GM18907 (cell line): ENCODE measurements around the gene OR52A5.
"Not testable (repeated sequence)": the region's sequence is repeated elsewhere in the genome, so short reads cannot be mapped to it uniquely, and the experiment has no call there.

ENCODE experiments used
- ATAC-seq: cut with Tn5 transposase; IDR thresholded peaks from one replicate; pipeline ENCODE4 v1.9.1; 2021; ENCODE audit warnings: mild to moderate bottlenecking, moderate library complexity; ENCODE audit not compliant: unreplicated experiment

The OR52A5 gene

GRCh38 chr11:5137996-5138395 lies at the start of gene OR52A5:
TSS of gene OR52A5 (minus strand) at chr11:5138356. CDS start at chr11:5132642, 5,714 bp downstream.
- ATAC-seq: no peak

DNA sequence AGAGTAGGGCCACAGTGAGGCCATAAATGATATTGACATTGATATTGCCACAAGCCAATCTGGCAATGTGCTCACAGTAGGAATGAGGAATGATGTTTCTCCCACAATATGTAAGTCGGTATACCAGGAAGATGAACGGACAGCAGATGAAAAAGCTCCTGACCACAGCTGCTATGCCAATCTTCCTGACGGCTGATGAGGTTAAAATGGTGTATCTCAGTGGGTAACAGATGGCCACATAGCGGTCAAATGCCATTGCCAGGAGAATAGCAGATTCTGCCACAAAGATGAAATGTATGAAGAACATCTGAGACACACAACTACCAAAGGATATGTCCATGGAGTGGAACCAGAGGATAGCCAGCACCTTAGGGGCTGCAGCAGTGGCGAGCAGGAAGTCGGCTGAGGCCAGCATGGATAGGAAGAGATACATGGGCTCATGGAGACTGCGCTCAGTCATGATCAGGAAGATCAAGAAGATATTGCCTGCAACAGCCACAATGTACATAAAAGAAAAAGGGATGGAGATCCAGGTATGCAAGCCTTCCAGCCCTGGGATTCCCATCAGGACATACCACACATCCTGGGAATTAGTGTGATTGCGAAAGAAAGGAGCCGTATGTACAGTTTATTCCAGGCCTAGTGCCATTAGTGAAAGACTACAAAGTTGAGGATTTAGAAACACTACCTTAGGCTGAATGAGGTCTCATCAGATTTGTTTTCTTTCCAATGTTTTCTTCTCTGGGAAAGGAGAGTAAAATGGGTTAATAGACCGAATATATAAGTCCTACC lies 40.1 kb upstream of the OR52A5 start:
- no peak for ATAC-seq

- ATAC-seq: no peak
These were observed 36.8 kb upstream of the OR52A5 start for GRCh38 chr11:5174934-5175333.

GRCh38 chr11:5171856-5172255 lies 33.7 kb upstream of the OR52A5 start:
- no peak for ATAC-seq

DNA sequence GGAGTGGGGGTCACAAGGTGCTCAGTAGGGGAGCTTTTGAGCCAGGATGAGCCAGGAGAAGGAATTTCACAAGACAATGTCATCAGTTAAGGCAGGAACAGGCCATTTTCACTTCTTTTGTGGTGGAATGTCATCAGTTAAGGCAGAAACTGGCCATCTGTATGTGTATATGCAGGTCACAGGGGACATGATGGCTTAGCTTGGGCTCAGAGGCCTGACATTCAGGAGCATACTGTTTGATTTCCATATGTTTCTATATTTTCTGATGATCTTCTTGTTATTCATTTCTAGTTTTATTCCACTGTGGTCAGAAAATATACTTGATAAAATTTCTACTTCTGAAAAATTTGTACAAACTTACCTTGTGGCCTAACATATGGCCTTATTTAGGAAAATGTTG lies 27.7 kb upstream of the OR52A5 start:
- ATAC-seq: not testable (repeated sequence)

- ATAC-seq: not testable (repeated sequence)
These were observed 26.7 kb upstream of the OR52A5 start for GRCh38 chr11:5164807-5165206.

DNA sequence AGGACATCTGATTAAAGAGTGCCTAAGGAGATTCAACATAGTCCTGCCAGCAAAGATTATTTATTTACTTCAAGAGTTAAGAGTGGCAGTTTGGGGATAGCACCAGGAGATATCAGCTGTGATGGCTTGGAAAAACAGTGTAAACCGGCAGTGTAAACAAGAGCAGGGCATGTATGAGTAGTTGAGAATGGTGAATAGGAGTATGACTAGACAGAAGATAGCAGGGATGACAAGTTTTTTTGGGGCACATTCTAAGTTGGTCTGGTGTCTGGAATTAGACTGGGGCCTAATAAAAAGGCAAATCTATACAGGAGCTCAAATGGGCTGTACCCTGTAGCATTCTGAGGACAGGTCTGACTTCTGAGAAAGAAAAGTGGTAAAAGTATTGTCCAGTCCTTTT lies 22.9 kb upstream of the OR52A5 start:
- ATAC-seq: not testable (repeated sequence)

DNA sequence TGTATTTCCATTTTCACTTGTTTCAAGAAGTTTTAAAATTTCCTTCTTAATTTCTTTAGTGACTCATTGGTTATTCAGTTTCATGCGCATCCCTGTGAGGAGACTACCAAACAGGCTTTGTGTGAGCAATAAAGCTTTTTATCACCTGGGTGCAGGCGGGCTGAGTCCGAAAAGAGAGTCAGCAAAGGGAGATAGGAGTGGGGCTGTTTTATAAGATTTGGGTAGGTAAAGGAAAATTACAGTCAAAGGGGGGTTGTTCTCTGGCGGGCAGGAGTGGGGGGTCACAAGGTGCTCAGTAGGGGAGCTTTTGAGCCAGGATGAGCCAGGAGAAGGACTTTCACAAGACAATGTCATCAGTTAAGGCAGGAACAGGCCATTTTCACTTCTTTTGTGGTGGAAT lies 22.1 kb upstream of the OR52A5 start:
- ATAC-seq: not testable (repeated sequence)

GRCh38 chr11:5159806-5160205 lies 21.6 kb upstream of the OR52A5 start:
- ATAC-seq: no peak

- ATAC-seq: no peak
These were observed 16.5 kb upstream of the OR52A5 start, which contains the start of gene OR52A1 for GRCh38 chr11:5154657-5155056. TSS of gene OR52A1 (minus strand) at chr11:5154757. CDS start at chr11:5152369, 2,388 bp downstream.

DNA sequence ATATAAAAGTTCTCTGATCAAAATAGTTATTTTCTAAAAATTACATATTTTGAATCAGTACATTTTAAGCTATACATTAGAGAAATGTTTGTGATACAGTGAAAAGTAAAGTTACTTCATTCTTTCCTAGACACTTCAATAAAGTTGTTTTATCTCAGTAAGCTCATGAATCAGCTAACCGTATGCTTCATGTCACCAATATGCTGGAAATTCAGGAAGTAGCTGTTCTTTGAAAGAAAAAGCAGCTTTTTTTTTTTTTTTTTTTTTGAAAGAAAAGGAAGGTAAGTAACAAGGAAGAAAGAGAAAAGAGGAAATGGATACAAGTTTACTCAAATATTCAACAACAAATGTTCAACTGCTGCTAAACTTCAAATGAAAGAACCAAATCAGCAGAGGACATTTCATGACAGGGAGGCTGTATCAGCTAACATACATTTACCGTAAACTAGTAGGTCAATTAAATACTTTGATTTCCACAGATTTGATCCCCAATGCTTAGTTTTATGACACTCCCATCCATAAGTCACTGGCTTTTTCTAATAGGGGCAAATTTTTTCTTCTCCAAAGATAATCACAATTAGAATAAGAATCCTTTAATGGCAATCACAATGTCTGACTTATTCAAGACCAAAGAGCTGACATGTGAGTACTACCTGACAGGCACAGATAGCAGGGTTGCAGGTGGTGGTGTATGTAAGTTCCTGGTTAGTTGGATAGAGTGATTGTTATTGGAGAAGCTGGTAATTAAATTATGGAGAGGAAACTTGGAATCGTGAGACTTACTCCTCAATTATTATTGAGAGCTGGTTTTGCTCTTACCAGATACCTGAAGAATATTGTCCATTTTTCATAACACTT lies 15.6 kb upstream of the OR52A5 start:
- ATAC-seq: no peak

DNA sequence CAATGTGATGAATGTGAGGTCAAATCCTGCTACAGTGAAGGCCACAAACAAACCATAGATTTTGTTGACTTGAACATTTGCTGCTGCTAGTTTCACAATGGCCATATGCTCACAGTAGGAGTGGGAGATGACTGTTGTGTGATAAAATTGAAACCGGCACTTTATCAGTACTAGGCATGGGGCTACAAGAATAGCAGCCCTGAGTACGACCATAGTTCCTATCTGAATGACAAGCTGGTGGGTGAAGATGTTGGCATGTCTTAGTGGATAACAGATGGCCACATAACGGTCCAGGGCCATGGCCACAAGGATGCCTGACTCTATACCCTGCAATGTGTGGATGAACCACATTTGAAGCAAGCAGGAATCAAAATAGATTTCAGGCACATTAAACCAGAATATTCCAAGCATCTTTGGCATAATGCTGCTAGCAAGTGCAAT lies 13.6 kb upstream of the OR52A5 start:
- no peak for ATAC-seq

GRCh38 chr11:5144206-5144605 lies 6.0 kb upstream of the OR52A5 start:
- not testable (repeated sequence) for ATAC-seq

DNA sequence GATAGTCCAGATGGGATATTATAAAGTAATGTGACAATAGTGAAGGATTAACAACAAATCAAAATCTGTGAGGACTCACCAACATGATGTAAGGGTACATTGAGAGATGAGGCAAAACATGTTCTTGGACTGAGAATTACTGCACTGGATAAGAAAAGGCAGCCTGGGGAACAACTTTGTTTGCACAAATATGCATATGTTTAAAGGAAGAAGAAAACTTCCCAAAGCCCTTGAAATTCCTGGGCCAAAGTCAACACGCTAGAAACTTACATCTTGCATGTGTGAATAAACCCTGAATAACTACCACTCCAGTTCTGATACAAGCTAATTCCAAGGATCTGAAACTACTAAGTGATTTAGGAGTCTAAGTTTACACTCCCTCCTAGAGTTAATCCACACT lies 1.1 kb downstream of the OR52A5 start:
- ATAC-seq: no peak

DNA sequence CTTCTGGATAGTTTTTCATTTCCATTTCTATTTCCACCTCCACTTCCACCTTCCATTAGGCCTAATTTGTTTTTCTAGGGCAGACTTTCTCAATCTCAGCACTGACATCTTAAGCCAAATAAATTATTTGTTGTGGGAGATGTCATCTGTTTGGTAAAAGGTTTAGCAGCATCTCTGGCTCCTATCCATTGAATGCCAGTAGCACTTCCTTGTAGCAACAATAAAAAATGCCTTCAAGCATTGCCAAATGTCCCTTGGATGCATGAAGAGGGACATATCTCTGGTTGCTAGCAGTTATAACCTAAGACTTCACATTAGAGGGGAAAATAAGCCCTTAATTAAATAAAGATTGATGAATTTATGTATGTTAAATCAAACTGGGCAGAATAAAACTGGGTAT lies 1.9 kb downstream of the OR52A5 start:
- ATAC-seq: no peak

- no peak for ATAC-seq
These were observed 6.4 kb downstream of the OR52A5 start for GRCh38 chr11:5131584-5132335.

DNA sequence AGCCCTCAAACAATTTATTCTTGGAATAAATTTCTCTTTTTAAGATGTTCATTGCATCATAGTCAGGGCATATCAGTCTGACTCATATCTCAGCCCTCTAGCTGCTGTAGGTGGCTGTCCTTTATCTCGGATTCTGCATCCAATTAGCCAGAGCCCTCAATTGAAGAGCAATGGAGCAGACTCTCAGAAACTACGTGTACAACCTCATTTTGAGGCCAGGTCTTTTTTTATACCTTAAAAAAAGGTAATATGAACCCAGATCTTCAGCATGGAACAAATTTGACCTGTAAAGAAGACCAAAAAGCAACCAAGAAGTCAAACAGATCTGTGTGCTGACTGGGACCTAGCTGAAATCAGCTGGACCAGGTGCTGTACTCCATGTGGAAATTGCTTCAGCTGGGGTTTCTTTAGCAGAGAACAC lies 8.7 kb downstream of the OR52A5 start:
- no peak for ATAC-seq

- ATAC-seq: no peak
These were observed 13.1 kb downstream of the OR52A5 start for GRCh38 chr11:5124891-5125620.

- peak; percentile 86 for ATAC-seq
These were observed 14.2 kb downstream of the OR52A5 start for GRCh38 chr11:5123802-5124521.

- ATAC-seq: no peak
These were observed 19.3 kb downstream of the OR52A5 start for GRCh38 chr11:5118893-5119292.
